ENCODE results near the gene PDE9A. TPM values are rescaled to one million over a fixed set of nuclear protein-coding genes. Genes with fewer than 3 reads are reported as not detected.

The PDE9A gene
- total and polyA plus RNA-seq, 2 of the 4 experiments (the other 2 are of a cell fraction): 0.89 to 0.90 TPM

GRCh38 chr21:42763581-42764442 lies 110.4 kb downstream of the PDE9A start:
- in situ Hi-C loops (cut with MboI; ENCODE audit: low sequenced_read_pairs): loop anchor here (25.0 kb wide), 1 partner anchor 98 kb away; no protein-coding TSS in a partner anchor
- no peak for ATAC-seq (ENCODE audit: low read depth)
- H2AFZ ChIP-seq (replicated peaks; ENCODE audit: low read length, poor library complexity): no peak overlapping the region
- TF ChIP-seq FOS (IDR thresholded peaks at IDR 0.05; ENCODE audit: low read depth, low read length) (no peak), CHD1 (IDR thresholded peaks at IDR 0.05; ENCODE audit: low read depth, low read length) (no peak), RFX5 (IDR thresholded peaks at IDR 0.05; ENCODE audit: low read depth, low read length) (no peak), RCOR1 (IDR thresholded peaks at IDR 0.05; ENCODE audit: insufficient replicate concordance, low read length) (no peak), CEBPB (IDR thresholded peaks at IDR 0.05; ENCODE audit: low read depth, low read length) (no peak), RAD21 (IDR thresholded peaks at IDR 0.05; ENCODE audit: low read length) (no peak), ELK1 (IDR thresholded peaks at IDR 0.05; ENCODE audit: borderline replicate concordance, low read depth, low read length) (no peak), POLR2A (IDR thresholded peaks at IDR 0.05; ENCODE audit: low read depth, low read length) (no peak), MAFK (IDR thresholded peaks at IDR 0.05; ENCODE audit: low read depth, low read length) (no peak), MAZ (IDR thresholded peaks at IDR 0.05; ENCODE audit: borderline replicate concordance, low read depth, low read length) (no peak), CTCF (conservative IDR thresholded peaks at IDR 0.05; ENCODE audit: low read depth, low read length) (no peak), BHLHE40 (IDR thresholded peaks at IDR 0.05; ENCODE audit: low read depth, low read length) (no peak), NFE2L2 (IDR thresholded peaks at IDR 0.05; ENCODE audit: low read depth, low read length) (no peak), MXI1 (IDR thresholded peaks at IDR 0.05; ENCODE audit: borderline replicate concordance, low read depth, low read length) (no peak)
- TF ChIP-seq, protein P1, sequence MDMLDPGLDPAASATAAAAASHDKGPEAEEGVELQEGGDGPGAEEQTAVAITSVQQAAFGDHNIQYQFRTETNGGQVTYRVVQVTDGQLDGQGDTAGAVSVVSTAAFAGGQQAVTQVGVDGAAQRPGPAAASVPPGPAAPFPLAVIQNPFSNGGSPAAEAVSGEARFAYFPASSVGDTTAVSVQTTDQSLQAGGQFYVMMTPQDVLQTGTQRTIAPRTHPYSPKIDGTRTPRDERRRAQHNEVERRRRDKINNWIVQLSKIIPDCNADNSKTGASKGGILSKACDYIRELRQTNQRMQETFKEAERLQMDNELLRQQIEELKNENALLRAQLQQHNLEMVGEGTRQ (IDR thresholded peaks at IDR 0.05; ENCODE audit: low read depth, low read length): no peak

More at GRCh38 chr21:42763581-42764442, 110.4 kb downstream of the PDE9A start:
- no peaks in the 10 kb centered on the region for H3K4me1 ChIP-seq (ENCODE audit: control insufficient read depth, insufficient read depth, low read length)
- H2AK5ac ChIP-seq (ENCODE audit: low read depth, low read length): no peak overlapping the region
- H4K91ac ChIP-seq (ENCODE audit: insufficient read depth, low read depth, low read length): no peak overlapping the region
- no peak overlapping the region for H2BK120ac ChIP-seq (ENCODE audit: low read depth, low read length)
- POLR2A ChIA-PET (ENCODE audit: unreplicated experiment): no interaction called here
- no peaks in the 10 kb centered on the region for H3K79me1 ChIP-seq (ENCODE audit: low read depth in 1 of 2, low read length in 2 of 2)
- H3K9ac ChIP-seq (ENCODE audit: low read depth, low read length): no peak overlapping the region
- H2BK20ac ChIP-seq (ENCODE audit: low read depth, low read length): no peak overlapping the region
- no TSS peak for BruUV-seq (replicated peaks)
- H3K14ac ChIP-seq (replicated peaks; ENCODE audit: low read depth, low read length): no peak overlapping the region
- no peak overlapping the region for H3K4me2 ChIP-seq (ENCODE audit: low read depth, low read length)
- H3K9me3 ChIP-seq (ENCODE audit: control insufficient read depth, insufficient read depth, low read length): no peaks in the 10 kb centered on the region
- H4K20me1 ChIP-seq (ENCODE audit: insufficient read depth, low read length): no peaks in the 10 kb centered on the region; the same call in 1 of the 2 replicates
- intact Hi-C loops (cut with micrococcal nuclease) (no loop called here), dilution Hi-C loops (cut with HindIII; ENCODE audit: low sequenced_read_pairs, unreplicated experiment) (no loop called here)
- no peak for DNase-seq
- no peak overlapping the region for H3K18ac ChIP-seq (ENCODE audit: low read depth, low read length)
- no peak overlapping the region for H2BK15ac ChIP-seq (ENCODE audit: low read depth, low read length)
- no peak overlapping the region for H3K4ac ChIP-seq (ENCODE audit: low read depth, low read length)
- H4K5ac ChIP-seq (ENCODE audit: low read depth, low read length): no peak overlapping the region
- 0 out of 2 replicates have a peak, but pooled peaks cover 2% of the 10 kb centered on the region for H3K27me3 ChIP-seq (ENCODE audit: control insufficient read depth, insufficient read depth, low read length)
- H4K8ac ChIP-seq (ENCODE audit: low read depth in 2 of 2, low read length in 2 of 2): no peak overlapping the region
- no peaks in the 10 kb centered on the region for H3K9me1 ChIP-seq (ENCODE audit: insufficient read depth, low read length)
- H3K27ac ChIP-seq (ENCODE audit: insufficient read depth, low read length): no peak overlapping the region
- peaks cover 1% of the 10 kb centered on the region; the same call in 1 of the 2 replicates for H3K36me3 ChIP-seq (ENCODE audit: control insufficient read depth, insufficient read depth, low read length)
- no peak overlapping the region for H2BK5ac ChIP-seq (ENCODE audit: low read depth, low read length, poor library complexity, severe bottlenecking)
- CTCF ChIA-PET: no interaction called here
- H2AK9ac ChIP-seq (replicated peaks; ENCODE audit: low read depth, low read length, poor library complexity): peak overlapping the region; percentile 35
- H3K56ac ChIP-seq (ENCODE audit: extremely low read depth, insufficient read depth, low read length): no peak overlapping the region
- H3K23ac ChIP-seq (ENCODE audit: low read depth, low read length): no peak overlapping the region
- WGBS, 2 experiments (ENCODE audit: extremely low coverage in 2 of 2, insufficient read length in 1 of 2): 86% methylated on average over 10 of the region's 25 CpGs; no CpG with 5 or more reads in 1 of the 2 experiments
- no peak overlapping the region for H3K4me3 ChIP-seq (ENCODE audit: insufficient read depth, low read depth, low read length)
